Activated CD8-positive, alpha-beta memory T cell treated with anti-CD3 and anti-CD28 coated beads, Interleukin-2, amount 50 U/mL, for 48 hours (primary cell): ENCODE data around the gene MATN4.

Experiments
- DNase-seq: peaks from one replicate; pipeline ENCODE4 v3.0.0-alpha.2; 2020

MATN4 gene

DNA sequence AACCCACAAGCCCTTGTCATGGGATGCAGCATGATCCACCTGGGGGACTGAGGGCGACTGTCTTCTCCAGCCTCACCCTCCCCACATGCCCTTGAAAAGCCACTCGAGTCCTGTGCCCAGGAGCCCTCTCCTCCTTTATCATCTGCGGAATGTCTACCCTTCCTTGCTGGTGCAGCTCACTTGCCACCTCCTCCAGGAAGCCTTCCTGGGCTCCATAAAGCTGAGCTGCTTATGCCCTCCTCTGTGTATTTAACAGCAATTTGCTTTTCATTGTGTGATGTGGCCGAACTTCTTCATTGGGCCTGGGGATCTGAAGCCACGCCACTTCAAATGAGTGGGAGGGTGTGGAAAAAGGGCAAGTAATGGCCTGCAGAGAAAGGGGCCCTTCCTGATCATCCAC lies 19.2 kb downstream of the MATN4 start:
- no peak for DNase-seq

DNA sequence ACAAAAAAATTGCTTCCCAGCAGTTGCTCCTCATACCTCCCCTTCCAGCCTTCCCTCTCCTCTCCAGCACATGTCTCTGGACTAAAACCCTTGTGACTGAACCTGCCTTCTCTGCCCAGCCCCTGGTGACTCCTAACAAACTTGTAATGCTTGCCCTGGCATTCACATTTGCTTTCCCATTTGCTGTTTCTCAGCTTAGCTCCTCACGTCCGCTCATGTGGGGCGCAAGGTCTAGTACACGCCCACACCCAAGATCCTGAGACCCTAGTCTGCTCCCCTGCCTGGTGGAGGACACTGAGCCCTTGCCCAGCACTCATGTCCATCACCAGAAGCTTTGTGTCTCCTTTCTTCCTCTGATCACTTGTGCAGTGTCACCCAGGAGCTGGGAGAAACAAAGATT lies 19.7 kb downstream of the MATN4 start:
- DNase-seq: no peak

DNA sequence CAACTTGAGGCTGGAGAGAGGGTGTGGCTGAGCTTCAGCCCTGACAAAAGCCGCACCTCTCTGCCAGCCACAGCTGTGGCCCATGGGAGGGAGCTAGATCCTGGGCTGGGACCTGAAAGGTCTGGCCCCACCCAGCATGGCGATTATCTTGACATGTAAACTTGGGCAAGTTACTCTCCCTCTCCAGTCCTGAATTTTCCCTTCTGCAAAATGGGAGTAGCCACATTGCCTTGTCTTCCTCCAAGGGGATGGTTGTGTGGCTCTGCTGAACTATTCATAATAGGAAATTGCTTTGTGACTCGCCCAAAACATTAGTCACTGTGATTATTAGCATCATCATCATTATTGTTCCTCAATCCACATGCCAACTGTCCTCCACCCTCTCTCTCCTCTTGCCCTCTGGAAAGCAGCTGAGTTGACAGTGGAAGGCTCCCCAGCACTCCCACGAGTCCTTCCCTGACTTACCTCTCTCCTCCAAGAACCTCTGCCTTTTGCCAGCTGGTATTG lies 24.5 kb downstream of the MATN4 start:
- DNase-seq: no peak

DNA sequence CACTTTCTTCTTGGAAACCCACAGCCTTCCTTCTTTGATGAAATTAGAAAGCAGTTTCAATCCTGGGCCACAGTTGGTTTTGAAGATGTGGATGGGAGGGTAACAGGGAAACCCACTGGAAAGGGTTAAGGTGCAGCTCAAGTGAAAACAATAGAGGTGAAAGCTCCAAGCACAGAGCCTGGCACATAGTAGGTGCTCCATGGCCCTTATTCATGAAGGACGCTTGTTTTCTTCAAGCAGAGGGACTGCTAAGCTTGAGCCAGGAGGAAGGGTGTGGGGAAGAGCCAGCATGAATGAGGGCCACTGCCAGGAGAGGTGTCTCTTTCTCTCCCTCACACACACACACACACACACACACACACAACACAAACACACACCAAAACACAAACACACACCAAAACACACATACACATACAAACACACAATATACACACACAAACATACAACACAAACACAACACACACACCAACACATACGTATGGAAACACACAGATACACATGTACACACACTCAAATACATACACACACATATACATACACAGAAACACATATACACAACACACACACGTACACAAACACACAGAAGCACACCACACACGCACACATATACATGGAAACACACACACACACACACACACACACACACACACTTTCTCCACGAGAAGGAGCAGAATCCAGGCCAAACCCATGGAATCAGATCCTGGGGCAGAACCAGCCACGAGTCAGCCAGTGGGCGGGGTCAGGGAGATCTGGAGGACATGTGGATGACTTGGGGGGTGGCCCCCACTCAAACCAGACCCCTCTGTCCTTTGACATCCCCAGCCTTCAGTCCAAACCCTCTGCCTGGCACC lies 25.2 kb downstream of the MATN4 start:
- DNase-seq: no peak

DNA sequence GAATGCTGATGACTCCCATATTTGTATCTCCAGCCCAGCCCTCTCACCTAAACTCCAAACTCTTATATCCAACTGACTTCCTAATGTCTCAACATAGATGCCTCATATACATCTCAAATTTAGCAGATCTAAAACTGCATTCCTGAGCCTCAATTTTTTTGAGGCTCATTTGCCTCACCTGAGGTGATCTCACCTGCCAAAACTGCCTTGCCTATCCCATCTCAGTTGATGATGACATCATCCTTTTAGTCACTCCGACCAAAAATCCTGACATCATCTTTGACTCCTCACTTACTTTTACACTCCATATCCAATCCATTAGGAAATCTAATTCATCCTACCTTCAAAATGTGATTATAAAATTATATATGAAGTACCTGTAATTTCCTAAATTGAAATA lies 28.1 kb downstream of the MATN4 start:
- DNase-seq: no peak

DNA sequence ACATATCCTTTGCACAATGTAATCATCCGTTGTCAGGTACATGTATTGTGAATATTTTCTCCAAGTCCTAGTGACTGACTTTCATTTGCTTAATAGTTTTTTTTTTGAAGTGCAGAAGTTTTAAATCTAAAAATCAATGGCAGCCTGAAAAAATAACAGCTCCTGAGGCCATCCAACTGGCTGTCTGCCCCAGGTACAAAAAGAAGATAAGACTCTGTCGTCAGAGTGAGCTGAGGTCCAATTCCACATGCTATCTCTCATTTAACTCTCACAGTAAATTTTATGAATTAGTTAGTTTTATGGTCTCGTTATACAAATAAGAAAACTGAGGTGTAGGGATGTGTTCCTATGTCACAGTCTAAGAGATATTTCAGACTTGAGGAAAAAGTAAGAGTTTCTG lies 32.8 kb downstream of the MATN4 start:
- DNase-seq: no peak

DNA sequence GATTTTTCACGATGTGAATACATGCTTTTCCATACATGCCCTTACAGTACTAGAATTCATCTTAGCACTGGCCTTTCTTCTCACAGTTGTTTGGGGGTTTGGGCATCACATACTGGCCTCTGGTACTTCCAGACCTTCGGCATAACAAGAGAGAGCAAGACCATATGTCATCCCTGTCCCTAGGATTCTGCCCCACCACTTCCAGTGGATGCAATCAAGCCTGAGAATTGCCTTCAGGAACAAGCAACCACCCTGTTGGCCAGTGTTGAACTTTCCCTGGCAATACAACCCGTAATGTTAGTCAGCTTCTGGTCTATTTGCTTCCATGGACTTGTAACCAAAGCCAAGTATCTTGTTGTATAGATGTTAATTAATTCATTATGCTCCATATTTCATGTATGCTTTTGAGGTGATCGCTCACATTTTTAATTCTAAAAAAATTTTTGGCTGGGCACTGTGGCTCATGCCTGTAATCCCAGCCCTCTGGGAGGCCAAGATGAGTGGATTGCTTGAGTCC lies 38.3 kb downstream of the MATN4 start:
- DNase-seq: no peak

DNA sequence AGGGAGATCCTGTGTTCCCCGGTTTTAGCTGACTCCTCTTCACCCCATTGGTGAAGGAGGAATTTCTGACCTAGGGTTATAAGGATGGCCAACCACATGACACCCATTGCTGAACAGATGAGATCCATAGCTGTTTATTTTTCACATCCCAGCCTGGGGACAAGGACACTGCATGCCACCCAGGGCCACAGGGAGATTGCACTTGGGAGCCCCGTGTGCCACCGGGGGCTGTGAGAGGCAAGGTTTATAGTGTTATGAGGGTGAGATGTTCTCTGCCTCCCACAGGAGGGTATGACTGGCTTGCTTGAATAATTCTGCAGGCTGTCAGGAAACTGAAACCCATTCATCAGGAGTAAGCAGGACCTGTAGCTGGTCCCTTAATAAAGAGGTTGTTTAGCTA lies 39.0 kb downstream of the MATN4 start:
- DNase-seq: no peak

DNA sequence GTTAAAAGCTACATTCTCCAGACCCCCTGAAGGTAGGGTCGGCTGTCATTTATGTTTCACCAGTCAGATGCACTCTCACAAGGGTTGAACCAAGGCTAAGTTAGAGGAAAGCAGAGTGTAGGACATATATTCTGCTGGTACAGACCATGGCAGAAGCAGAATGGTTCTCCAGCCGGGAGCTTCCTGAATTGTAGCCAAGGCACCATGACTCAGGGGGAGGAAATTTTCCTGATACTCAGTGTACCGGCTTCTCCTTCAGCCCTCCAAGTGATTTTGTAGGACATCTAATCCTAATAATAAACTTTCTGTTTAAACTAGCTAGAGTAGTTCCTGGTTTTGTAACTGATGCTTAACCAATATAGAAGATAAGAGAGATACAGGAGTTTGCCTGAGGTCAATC lies 39.6 kb downstream of the MATN4 start:
- no peak for DNase-seq

DNA sequence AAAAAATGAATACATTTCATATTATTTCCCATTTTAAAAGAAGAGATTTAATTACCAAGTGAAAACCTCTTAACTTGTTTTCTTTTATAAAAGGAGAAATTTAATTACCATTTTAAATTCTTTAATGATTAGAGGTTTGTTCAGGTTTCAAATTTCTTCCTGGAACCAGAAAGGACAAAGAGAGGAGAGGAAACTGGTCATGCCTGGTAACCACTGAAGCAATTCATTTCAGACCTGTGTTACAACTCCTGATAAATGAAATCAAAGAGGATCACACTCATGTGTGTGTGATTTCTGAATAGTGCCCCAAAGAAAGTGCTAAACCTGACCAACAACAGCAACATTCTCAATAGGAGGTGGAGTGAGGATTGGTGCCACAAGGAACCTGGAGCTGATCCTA lies 41.1 kb downstream of the MATN4 start:
- no peak for DNase-seq

DNA sequence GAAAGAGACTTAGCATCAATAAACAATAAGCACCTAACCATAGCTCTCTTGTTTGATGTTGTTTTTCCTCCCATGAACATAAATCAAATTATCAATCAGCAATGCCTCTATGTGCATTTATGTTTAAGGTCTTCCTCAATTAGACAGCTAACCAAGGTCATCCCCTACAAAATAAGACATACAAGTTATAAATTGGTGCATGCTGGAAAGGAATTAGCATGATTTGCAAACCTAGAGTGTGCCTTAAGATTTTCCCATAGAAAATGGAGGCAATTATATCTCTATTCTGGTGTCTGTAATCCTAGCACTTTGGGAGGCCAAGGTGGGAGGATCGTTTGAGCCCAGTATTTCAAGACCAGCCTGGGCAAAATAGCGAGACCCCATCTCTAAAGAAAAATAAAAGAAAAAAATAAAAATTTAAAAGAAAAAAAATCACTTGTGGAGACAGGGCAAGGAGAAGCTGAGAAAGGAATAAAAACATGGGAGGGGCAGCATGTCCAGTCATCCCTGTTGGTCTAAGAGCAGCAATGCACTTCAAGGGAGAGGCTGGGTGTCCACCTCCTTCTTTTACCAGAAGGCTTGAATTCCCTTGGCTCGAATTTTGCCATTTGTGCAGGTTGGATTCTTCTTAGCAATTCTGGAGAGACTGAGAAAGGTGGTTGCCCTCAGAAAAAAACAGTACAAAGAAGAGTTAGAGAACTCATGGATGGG lies 44.4 kb downstream of the MATN4 start:
- DNase-seq: no peak

DNA sequence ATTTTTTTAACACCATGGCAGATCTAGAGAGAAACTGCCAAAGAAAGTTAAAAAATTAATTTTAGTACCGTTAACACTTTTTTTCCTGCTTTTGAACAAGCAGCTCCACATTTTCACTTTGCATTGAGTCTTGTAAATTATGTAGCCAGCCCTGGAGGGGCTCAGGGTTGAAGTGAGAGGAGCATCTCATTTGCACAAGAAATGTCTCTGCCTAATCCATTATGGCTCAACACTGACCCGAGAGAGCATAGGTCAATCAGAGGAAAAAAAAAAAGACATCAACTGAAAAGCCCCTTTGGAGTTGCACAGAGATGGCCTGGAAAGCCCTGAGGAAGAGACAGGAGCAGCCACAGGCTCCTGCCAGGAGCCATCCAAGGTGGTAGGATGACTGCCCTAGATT lies 49.4 kb downstream of the MATN4 start:
- no peak for DNase-seq

DNA sequence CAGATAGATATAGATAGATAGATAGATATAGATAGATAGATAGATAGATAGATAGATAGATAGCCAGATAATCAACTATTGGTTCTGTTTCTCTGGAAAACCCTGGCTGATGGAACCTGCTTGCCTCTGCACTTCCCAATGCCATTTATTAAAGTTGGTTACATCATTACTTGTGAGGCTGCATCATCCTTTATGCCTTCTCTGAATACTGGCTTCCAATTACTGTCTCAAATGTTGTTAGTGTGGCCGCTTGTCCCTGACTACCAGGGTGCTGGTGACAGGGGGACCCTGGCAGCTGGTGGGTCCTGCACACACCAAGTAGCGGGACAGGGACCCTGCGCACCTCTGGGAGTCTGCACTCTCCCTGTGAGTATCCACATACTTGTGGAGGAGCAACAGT lies 49.8 kb downstream of the MATN4 start:
- DNase-seq: no peak

DNA sequence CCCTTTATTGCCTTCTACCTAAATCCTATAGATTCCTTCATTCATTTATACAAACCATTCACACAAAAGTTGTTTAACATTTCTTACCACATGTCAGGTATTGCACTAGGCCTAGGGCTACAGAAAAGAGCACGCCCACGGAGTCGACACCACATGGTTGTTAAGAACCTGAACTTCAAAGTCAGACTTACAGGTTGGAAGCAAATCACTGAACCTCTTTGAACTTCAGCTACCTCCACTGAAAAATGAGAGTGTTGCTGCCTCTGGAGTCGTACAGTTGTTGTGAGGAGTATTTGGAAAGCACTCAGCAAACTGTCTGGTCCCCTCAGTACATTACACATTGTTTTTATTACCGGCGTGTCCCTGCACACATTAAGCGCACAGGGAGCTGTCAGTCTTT lies 50.4 kb downstream of the MATN4 start:
- no peak for DNase-seq

DNA sequence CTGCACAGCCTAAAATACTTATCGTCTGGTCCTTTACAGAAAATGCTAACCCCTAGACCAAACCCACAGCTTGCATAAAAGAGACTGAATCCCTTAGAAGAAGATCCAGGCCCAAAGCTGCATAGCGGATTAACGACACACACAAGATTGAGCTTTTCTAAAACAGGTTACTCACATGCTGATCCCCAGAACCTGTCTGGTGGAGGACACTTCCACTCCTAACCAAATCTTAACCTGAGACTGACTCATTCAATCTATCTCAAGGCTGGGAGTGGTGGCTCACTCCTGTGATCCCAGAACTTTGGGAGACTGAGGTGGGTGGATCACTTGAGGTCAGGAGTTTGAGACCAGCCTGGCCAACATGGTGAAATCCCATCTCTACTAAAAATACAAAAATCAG lies 50.9 kb downstream of the MATN4 start:
- DNase-seq: no peak

DNA sequence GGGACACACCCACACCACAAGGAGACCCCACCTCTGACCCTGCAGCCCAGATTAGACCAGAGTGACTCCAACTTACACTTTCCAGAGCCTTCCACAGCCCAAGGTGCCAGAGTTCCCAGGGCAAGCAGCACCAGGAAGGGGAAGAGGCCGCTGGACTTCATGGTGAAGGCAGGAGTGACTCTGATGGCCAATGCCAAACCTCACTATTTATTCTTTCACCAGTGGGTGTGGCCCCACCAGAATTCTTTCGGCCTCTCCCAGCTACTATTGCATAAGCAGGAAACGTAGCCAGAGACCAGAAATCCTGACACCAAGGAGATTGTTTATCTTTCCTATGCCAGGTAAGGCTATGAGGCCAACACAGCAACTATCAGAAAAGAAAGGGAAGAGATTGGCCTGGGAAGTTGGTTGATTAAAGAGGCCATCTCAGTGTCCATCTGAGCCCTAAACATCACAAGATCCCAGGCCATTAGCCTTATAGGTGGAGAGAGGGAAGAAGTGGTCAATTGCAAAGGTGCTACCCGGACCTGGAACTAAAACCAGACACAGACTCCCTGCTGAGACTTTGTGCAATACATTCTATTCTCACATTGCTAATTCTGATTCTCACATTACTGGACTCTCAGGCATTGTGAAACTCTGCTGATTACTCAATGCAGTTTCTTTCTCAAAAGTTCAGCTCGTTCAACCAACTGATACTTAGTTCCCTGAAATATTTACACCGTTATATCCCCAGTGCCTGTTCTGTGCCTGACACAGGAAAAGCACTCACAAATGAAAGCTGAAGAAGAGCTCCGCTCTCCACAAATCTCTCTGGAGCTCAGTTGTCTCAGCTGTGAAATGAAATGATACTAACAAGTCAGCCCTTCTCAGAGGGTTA lies 53.5 kb downstream of the MATN4 start, which contains the start of gene SLPI:
TSS of gene SLPI (minus strand) at position 182 of the 880 bp plus-strand sequence. CDS start at position 161, 21 bp downstream.
- DNase-seq: no peak

DNA sequence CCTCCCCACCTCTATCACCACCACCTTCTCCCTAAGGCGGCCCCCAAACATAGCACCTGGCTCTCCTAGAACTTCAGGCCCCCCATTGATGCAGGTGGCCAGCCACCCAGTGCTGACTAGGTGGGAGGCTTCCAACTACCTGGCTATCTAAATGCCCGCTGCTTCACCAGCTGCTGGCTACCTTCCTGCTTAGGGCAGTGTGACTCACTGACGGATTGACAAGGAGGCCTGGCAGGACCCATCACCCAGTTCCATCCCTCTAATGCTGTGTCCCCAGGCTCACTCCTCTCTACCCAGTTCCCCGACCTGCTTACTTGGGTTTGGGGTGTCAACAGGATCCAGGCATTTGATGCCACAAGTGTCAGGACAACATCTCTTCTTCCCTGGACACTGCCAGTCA lies 54.8 kb downstream of the MATN4 start:
- no peak for DNase-seq

DNA sequence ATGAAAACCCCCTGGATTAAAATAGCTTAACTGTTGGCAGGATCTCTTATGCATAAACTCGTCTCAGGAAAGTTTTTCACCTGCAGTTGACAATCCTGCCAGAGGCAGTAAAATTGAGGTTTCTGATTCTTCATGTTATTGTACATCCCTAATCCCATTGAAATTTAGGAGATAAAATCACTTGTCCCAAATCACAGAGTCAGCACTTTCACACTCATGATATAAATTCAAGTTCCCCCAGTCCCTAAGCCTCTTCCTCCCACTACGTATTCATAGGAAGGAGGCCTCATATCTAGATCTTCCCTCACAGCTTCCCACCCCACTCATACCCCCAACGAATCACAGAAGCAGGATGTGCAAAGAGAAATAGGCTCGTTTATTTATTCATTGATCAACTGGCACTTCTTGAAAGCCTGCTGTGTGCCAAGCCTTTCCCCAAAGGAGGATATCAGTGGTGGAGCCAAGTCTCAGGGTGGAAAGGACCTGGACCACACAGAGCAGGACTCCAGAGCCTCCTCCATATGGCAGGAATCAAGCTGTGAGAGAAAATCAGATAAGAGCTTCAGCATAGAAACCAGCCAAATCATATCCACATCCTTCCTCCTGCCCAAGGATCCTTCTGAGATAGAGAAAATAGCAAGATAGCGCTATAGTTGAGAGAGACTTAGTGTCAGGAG lies 56.1 kb downstream of the MATN4 start:
- DNase-seq: no peak

DNA sequence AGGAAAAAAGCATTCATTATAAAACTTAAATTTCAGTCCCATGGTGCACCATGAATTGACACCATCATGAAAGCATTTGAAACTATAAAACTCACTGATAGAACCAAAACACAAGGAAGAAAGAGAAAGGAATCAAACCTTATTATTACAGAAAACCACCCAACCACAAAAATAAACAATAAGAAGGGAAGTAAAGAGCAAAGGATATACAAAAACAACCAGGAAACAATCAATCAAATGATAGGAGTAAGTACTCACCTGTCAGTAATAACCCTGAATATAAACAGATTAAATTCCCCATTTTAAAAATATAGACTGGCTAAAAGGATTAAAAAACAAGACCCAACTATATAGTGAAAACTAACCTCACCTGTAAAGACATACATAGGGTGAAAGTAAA lies 59.5 kb downstream of the MATN4 start:
- no peak for DNase-seq

DNA sequence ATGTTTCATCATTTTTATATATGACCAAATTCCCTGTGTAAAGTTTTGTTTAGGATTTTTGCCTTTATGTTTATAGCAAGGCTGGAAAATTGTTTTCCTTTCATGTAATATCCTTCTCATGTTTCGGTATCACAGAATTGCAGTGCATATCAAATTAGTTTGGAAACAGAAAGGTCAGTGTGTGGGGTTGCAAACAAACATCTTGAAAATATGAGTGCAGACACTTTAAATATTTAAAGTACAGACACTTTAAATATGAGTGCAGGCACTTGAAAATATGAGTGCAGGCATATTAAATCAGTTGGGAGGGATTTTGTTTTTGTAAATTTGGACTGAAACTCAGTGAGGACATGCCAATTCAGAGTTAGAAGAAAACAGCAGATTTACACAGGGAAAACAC lies 60.2 kb downstream of the MATN4 start:
- no peak for DNase-seq

DNA sequence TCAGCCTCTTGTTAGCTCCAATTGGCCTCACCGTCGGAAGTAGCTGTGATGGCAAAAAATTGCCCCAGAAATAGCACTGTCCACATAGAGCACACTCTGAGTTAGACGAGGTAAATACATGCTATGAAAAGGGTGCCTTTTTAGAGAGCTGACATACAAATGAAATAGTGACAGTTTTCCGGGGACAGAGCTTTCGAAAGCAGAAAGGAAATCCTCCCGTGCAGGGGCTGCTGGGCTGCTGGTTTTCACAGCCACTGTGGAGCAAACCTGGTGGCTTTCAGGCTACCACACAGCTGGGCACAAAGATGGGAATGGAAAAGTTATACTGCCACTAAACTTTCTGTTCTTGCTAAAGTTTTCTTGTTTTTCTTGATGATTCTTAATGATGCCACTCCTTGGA lies 62.0 kb downstream of the MATN4 start:
- DNase-seq: no peak
